Transverse colon (tissue), 4 donors: Measurements from ENCODE around the gene GPR21. TPM values are rescaled to one million over a fixed set of nuclear protein-coding genes. Genes with fewer than 3 reads are reported as not detected.

ENCODE experiments used
- DNase-seq: peaks from one replicate; pipeline ENCODE4 v3.0.0-alpha.2; 2019
- H3K27ac ChIP-seq, 4 donors: fragments of 200-600 bp; sonication (generic); 2 replicates each; pipeline ENCODE4 v1.5.1; 2016 to 2018; ENCODE audit warnings: inconsistent platforms in 4 of 4
- H3K27me3 ChIP-seq: fragments of 200-600 bp; sonication (generic); 2 replicates; pipeline ENCODE4 v1.5.1; 2017; ENCODE audit warnings: inconsistent platforms
- H3K36me3 ChIP-seq, 4 donors: fragments of 200-600 bp; sonication (generic); 2 replicates each; pipeline ENCODE4 v1.5.1; 2017 to 2019; ENCODE audit warnings: inconsistent platforms in 4 of 4
- H3K4me1 ChIP-seq, 4 donors: fragments of 200-600 bp; sonication (generic); 2 replicates each; pipeline ENCODE4 v1.5.1; 2017 to 2020; ENCODE audit warnings: inconsistent platforms in 4 of 4
- H3K4me3 ChIP-seq, 4 donors: fragments of 200-600 bp; sonication (generic); 1 replicate in 1 of 4; 2 replicates in 3 of 4; pipeline versions ENCODE4 v1.5.1 to v1.6.1; 2017 to 2019; ENCODE audit warnings: inconsistent platforms in 4 of 4
- H3K9me3 ChIP-seq, 2 donors: fragments of 200-600 bp; sonication (generic); 2 replicates each; pipeline ENCODE4 v1.5.1; 2017 to 2019; ENCODE audit warnings: inconsistent platforms in 2 of 2
- EP300 ChIP-seq: sonication (generic); formaldehyde crosslinking; IDR thresholded peaks from one replicate; pipeline ENCODE4 v1.6.1; 2017; ENCODE audit warnings: antibody characterized with exemption, low read depth
- POLR2A ChIP-seq: fragments of 450-650 bp; IDR thresholded peaks from one replicate; pipeline ENCODE4 v1.6.1; 2016; ENCODE audit warnings: antibody characterized with exemption, mild to moderate bottlenecking, moderate library complexity
- POLR2AphosphoS5 ChIP-seq, 3 donors: sonication (generic); formaldehyde crosslinking; IDR thresholded peaks; one replicate each; pipeline ENCODE4 v1.6.1; 2016; ENCODE audit warnings: antibody characterized with exemption in 3 of 3
- WGBS, 2 donors: methylation state at CpG; one replicate each; pipeline ENCODE4 v1.1.5; 2018; ENCODE audit warnings: low coverage in 1 of 2; 5-methylcytosine and 5-hydroxymethylcytosine counted together
- in situ Hi-C, 4 donors: fragments of 200-750 bp; cut with MboI; loops; one replicate each; pipeline versions ENCODE4 v1.15.0 to v1.15.1; 2017; ENCODE audit warnings: low sequenced_read_pairs in 3 of 4, low pct_ligation_motif_present in 1 of 4, low pct_unique_long_range_greater_than_20kb in 1 of 4
- intact Hi-C: fragments of 100-400 bp; cut with DNase I; formaldehyde crosslinking; loops from one replicate; pipeline ENCODE4 v1.15.1; 2023; ENCODE audit warnings: low total_unique reads
- total RNA-seq, 4 donors: library from RNA; depleted of rRNA; stranded (reverse); fragments of >200 nt; gene quantifications; one replicate each; pipeline ENCODE4 v1.1.0, GENCODE V29; 2016
- TF ChIP-seq, protein P1 (sequence below), 5 experiments: fragments of 200-600 bp in 3 of 5; fragments of 450-650 bp in 2 of 5; sonication (generic) in 3 of 5; IDR thresholded peaks; 1 replicate in 2 of 5; 2 replicates in 3 of 5; pipeline ENCODE4 v1.5.1; 2016 to 2017; ENCODE audit warnings: antibody characterized with exemption in 5 of 5, inconsistent platforms in 3 of 5, mild to moderate bottlenecking in 2 of 5, moderate library complexity in 1 of 5

Gene GPR21
- total RNA-seq, 4 donors from 2014 or later, result 3.0 TPM; not detected in 3

- Histone ChIP-seq H3K9me3 (no peaks in the 10 kb centered on the region), H3K36me3 (peaks cover 0 to 1% (median 0%) of the 10 kb centered on the region in 4 donors), H3K27me3 (no peaks in the 10 kb centered on the region), H3K4me1 (peaks cover 9 to 65% (median 34%) of the 10 kb centered on the region in 4 donors), H3K27ac (peak overlapping the region; percentile 67 to 77 (median 71)), H3K4me3 (no peak overlapping the region)
- peak; percentile 38 for DNase-seq
- intact Hi-C loops, result no loop called here
- TF ChIP-seq, protein P1, sequence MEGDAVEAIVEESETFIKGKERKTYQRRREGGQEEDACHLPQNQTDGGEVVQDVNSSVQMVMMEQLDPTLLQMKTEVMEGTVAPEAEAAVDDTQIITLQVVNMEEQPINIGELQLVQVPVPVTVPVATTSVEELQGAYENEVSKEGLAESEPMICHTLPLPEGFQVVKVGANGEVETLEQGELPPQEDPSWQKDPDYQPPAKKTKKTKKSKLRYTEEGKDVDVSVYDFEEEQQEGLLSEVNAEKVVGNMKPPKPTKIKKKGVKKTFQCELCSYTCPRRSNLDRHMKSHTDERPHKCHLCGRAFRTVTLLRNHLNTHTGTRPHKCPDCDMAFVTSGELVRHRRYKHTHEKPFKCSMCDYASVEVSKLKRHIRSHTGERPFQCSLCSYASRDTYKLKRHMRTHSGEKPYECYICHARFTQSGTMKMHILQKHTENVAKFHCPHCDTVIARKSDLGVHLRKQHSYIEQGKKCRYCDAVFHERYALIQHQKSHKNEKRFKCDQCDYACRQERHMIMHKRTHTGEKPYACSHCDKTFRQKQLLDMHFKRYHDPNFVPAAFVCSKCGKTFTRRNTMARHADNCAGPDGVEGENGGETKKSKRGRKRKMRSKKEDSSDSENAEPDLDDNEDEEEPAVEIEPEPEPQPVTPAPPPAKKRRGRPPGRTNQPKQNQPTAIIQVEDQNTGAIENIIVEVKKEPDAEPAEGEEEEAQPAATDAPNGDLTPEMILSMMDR (IDR thresholded peaks at IDR 0.05), result no peak
- TF ChIP-seq POLR2AphosphoS5 (IDR thresholded peaks at IDR 0.05) (peak in 2 of 3 donors; percentile 59 to 68), POLR2A (no peak), EP300 (peak; percentile 49)
- in situ Hi-C loops, result no loop called here
- 24 to 30% methylated on average over 2 to 3 of the region's 3 CpGs for WGBS, 2 donors
Observed at GRCh38 chr9:123049589-123050222, 16.2 kb downstream of the GPR21 start.

DNA sequence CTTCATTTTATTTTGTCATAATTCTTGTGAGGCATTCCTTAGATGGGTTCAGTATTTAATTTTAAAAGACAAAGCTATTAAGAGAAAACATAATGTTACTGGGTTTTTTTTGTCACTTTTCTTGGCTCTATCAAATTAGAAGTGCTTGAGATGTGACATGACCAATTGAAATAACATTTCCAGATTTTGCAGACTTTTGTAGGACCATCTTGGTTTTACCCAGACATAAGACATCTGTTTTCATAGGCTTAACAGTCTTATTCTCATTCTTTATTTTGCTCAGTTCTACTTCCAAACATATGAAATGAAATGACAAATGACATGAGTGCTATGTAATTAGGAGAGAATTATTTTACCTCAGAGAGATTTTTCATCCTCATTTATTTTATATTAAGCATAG is 19.6 kb downstream of the GPR21 start:
- H3K9me3 ChIP-seq, result no peaks in the 10 kb centered on the region
- TF ChIP-seq POLR2A, result no peak
- TF ChIP-seq, protein P1 (IDR thresholded peaks at IDR 0.05), result no peak
- TF ChIP-seq EP300, result no peak
- no peak for TF ChIP-seq POLR2AphosphoS5 (IDR thresholded peaks at IDR 0.05)

DNA sequence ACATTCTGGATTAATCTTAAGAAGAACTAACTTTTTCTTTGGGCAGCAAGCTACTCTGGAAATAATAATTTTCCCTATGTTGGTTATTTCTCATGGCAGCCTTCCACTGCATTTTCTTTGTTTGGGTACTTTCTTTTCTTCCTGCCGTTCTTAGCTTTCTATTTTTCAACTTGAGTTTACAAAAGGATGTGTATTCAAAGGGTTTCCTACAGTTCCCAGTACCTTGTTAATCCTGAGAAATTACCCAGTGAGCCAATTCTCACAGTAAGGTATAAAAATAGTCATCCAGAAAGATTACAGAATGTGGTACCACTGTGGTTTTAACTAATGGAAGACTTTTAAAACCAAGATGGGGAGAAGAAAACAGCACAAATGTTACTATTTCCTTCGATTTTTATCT is 20.2 kb downstream of the GPR21 start:
- WGBS, 2 donors, result 50 to 57% methylated on average over 2 of the region's 2 CpGs
- H3K4me3 ChIP-seq, result no peak overlapping the region
- peak overlapping the region in 3 of 4 donors; percentile 9 to 41 (median 31) for H3K27ac ChIP-seq
- intact Hi-C loops (no loop called here), in situ Hi-C loops (no loop called here)
- no peak for DNase-seq
- H3K4me1 ChIP-seq, result peaks cover 6 to 38% (median 25%) of the 10 kb centered on the region in 4 donors
- no peaks in the 10 kb centered on the region for H3K27me3 ChIP-seq
- TF ChIP-seq EP300 (no peak), POLR2A (no peak), POLR2AphosphoS5 (IDR thresholded peaks at IDR 0.05) (no peak)
- TF ChIP-seq, protein P1 (IDR thresholded peaks at IDR 0.05), result no peak
- H3K36me3 ChIP-seq, result peaks cover 0 to 6% (median 0%) of the 10 kb centered on the region in 4 donors
- no peaks in the 10 kb centered on the region for H3K9me3 ChIP-seq

More for the DNA sequence above, 19.6 kb downstream of the GPR21 start:
- peaks cover 0 to 6% (median 0%) of the 10 kb centered on the region in 4 donors for H3K36me3 ChIP-seq
- no peaks in the 10 kb centered on the region for H3K27me3 ChIP-seq
- H3K27ac ChIP-seq, result peak overlapping the region in 2 of 4 donors; percentile 31 to 41
- H3K4me1 ChIP-seq, result peaks cover 9 to 45% (median 28%) of the 10 kb centered on the region in 4 donors
- intact Hi-C loops (no loop called here), in situ Hi-C loops (no loop called here)
- DNase-seq, result no peak
- no peak overlapping the region for H3K4me3 ChIP-seq

GRCh38 chr9:123058834-123059233 is 25.4 kb downstream of the GPR21 start:
- 20 to 58% methylated on average over 1 of the region's 1 CpG for WGBS, 2 donors
- Histone ChIP-seq H3K4me1 (peaks cover 0 to 4% (median 0%) of the 10 kb centered on the region in 4 donors), H3K36me3 (peaks cover 0 to 6% (median 0%) of the 10 kb centered on the region in 4 donors), H3K9me3 (no peaks in the 10 kb centered on the region), H3K27ac (peak overlapping the region in 2 of 4 donors; percentile 8 to 26), H3K27me3 (no peaks in the 10 kb centered on the region), H3K4me3 (no peak overlapping the region)
- TF ChIP-seq, protein P1 (IDR thresholded peaks at IDR 0.05), result no peak
- no peak for TF ChIP-seq POLR2A
- TF ChIP-seq POLR2AphosphoS5 (IDR thresholded peaks at IDR 0.05), result peak in 2 of 3 donors; percentile 32 to 71
- TF ChIP-seq EP300, result peak; percentile 40
- intact Hi-C loops, result no loop called here
- in situ Hi-C loops, result no loop called here
- DNase-seq, result no peak
